Keratinocyte (primary cell): Measurements from ENCODE around the gene DCP1B. TPM values are rescaled to one million over a fixed set of nuclear protein-coding genes. Genes with fewer than 3 reads are reported as not detected.

ENCODE experiments used
- DNase-seq: peaks from one replicate; pipeline ENCODE4 v3.0.0-alpha.2; 2011; ENCODE audit warnings: low read depth, missing footprints, low spot score
- FAIRE-seq: peaks from 2 replicates; lab custom pipeline; 2011; peaks lifted over from hg19 to GRCh38; lab: Jason Lieb, UNC
- H2AFZ ChIP-seq: 2 replicates; pipeline ENCODE4 v1.6.0; 2012; ENCODE audit warnings: low read length, control low read depth, inconsistent platforms; ENCODE audit not compliant: control insufficient read depth
- H3K27ac ChIP-seq: 2 replicates; pipeline ENCODE4 v1.5.1; 2011; ENCODE audit warnings: low read length; ENCODE audit not compliant: control insufficient read depth, insufficient read depth
- H3K27me3 ChIP-seq: 3 replicates; pipeline ENCODE4 v1.6.0; 2011; ENCODE audit warnings: low read length; ENCODE audit not compliant: control insufficient read depth, insufficient read depth; ENCODE audit errors: extremely low read depth
- H3K36me3 ChIP-seq, 2 experiments: 2 replicates in 1 of 2; 3 replicates in 1 of 2; pipeline ENCODE4 v1.5.1; 2011; ENCODE audit warnings: low read length in 2 of 2, mild to moderate bottlenecking in 1 of 2; ENCODE audit not compliant: control insufficient read depth in 2 of 2, insufficient read depth in 2 of 2; ENCODE audit errors: extremely low read depth in 1 of 2
- H3K4me1 ChIP-seq: 3 replicates; pipeline ENCODE4 v1.5.1; 2011; ENCODE audit warnings: low read length; ENCODE audit not compliant: control insufficient read depth, insufficient read depth; ENCODE audit errors: extremely low read depth
- H3K4me2 ChIP-seq: 3 replicates; pipeline ENCODE4 v1.6.0; 2011; ENCODE audit warnings: low read depth, low read length; ENCODE audit not compliant: control insufficient read depth, insufficient read depth; ENCODE audit errors: extremely low read depth
- H3K4me3 ChIP-seq, 3 experiments: fragments of 200-600 bp in 1 of 3; sonication (generic) in 1 of 3; 2 replicates in 2 of 3; 3 replicates in 1 of 3; pipeline ENCODE4 v1.5.1; 2011 to 2016; ENCODE audit warnings: low read length in 3 of 3, mild to moderate bottlenecking in 3 of 3, control low read depth in 2 of 3, inconsistent platforms in 1 of 3, low read depth in 1 of 3, mixed read lengths in 1 of 3, mixed run types in 1 of 3, moderate library complexity in 1 of 3; ENCODE audit not compliant: control insufficient read depth in 2 of 3, insufficient read depth in 2 of 3; ENCODE audit errors: extremely low read depth in 1 of 3
- H3K79me2 ChIP-seq: 2 replicates; pipeline ENCODE4 v1.6.0; 2012; ENCODE audit warnings: low read length; ENCODE audit not compliant: control insufficient read depth, insufficient read depth
- H3K9ac ChIP-seq: 3 replicates; pipeline ENCODE4 v1.6.0; 2011; ENCODE audit warnings: low read length; ENCODE audit not compliant: control insufficient read depth, insufficient read depth; ENCODE audit errors: extremely low read depth
- H3K9me1 ChIP-seq: 3 replicates; pipeline ENCODE4 v1.6.0; 2011; ENCODE audit warnings: low read length; ENCODE audit not compliant: control insufficient read depth, insufficient read depth; ENCODE audit errors: extremely low read depth
- H3K9me3 ChIP-seq: 2 replicates; pipeline ENCODE4 v1.5.1; 2012; ENCODE audit warnings: low read depth, low read length; ENCODE audit not compliant: control insufficient read depth
- H4K20me1 ChIP-seq: 3 replicates; pipeline ENCODE4 v1.6.0; 2011; ENCODE audit warnings: low read length; ENCODE audit not compliant: control insufficient read depth, insufficient read depth; ENCODE audit errors: extremely low read depth
- CTCF ChIP-seq, 3 experiments: IDR thresholded peaks in 1 of 3; conservative IDR thresholded peaks in 1 of 3; optimal IDR thresholded peaks in 1 of 3; 2 replicates in 2 of 3; 3 replicates in 1 of 3; pipeline versions ENCODE3 to v1.5.1; 2011; ENCODE audit warnings: low read length in 3 of 3, mild to moderate bottlenecking in 3 of 3, moderate library complexity in 2 of 3, control low read depth in 1 of 3, inconsistent platforms in 1 of 3; ENCODE audit not compliant: insufficient read depth in 2 of 3; ENCODE audit errors: extremely low read depth in 1 of 3
- EZH2 ChIP-seq: IDR thresholded peaks from one replicate; pipeline ENCODE4 v1.6.1; 2012; ENCODE audit warnings: inconsistent platforms, mild to moderate bottlenecking, low read length, moderate library complexity
- dilution Hi-C: fragments of 300-500 bp; cut with MboI; formaldehyde crosslinking; loops from one replicate; pipeline ENCODE4 v1.7.0; 2020; ENCODE audit warnings: low sequenced_read_pairs; ENCODE audit not compliant: extremely low pct_ligation_motif_present
- polyA plus RNA-seq, 5 experiments: library from polyadenylated mRNA; depleted of rRNA in 3 of 5; stranded (reverse) in 3 of 5; stranded (forward) in 1 of 5; unstranded in 1 of 5; fragments of >200 nt; gene quantifications; 1 replicate in 1 of 5; 2 replicates in 3 of 5; 3 replicates in 1 of 5; pipeline versions ENCODE4 v1.2.1 to v1.2.3, GENCODE V29; 2011 to 2012; ENCODE audit warnings: missing spikeins in 2 of 5, low read depth in 1 of 5, low replicate concordance in 1 of 5

Gene DCP1B
- polyA plus RNA-seq, 1 donor (not counting 4 experiments of a cell fraction or from before 2014, with no cell fraction given): 9.7 TPM

GRCh38 chr12:2029851-2030250 lies 25.6 kb upstream of the DCP1B start:
- no peak for FAIRE-seq
- Histone ChIP-seq H3K36me3 (no peaks in the 10 kb centered on the region), H3K4me3 (no peak overlapping the region), H3K9me3 (no peaks in the 10 kb centered on the region), H3K9ac (no peak overlapping the region), H4K20me1 (no peaks in the 10 kb centered on the region), H3K27me3 (peaks cover 21% of the 10 kb centered on the region), H3K27ac (no peak overlapping the region), H3K9me1 (no peaks in the 10 kb centered on the region), H3K4me2 (no peak overlapping the region), H3K4me1 (peaks cover 4% of the 10 kb centered on the region), H3K79me2 (no peaks in the 10 kb centered on the region), H2AFZ (no peak overlapping the region)
- no peak for TF ChIP-seq CTCF (optimal IDR thresholded peaks at IDR 0.05 in 1 of 3, IDR thresholded peaks at IDR 0.05 in 1 of 3, conservative IDR thresholded peaks at IDR 0.05 in 1 of 3; ENCODE audit: extremely low read depth in 1 of 3, insufficient read depth in 2 of 3, low read length in 3 of 3)
- TF ChIP-seq EZH2: no peak
- dilution Hi-C loops: loop anchor here (25.0 kb wide), 1 partner anchor 257 kb away; no protein-coding TSS in a partner anchor
- no peak for DNase-seq

DNA sequence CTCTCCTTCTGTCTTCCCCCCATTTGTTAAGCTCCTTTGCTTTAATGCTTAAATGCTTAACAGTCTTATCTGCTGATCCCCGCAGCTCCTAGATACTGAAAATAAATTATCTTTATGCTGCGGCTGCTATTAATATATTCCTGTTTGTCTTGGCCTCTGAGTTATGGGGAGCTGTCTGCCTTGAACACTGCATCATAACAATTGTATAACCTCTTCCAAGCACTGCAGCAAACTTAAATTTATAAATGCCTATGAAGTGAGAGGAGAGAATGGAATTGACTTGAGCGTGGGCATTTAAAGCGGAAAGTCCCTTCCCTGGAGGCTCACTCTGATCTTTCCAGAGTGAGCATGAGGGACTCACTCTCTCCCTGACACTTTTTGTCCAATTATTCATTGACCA lies 23.1 kb upstream of the DCP1B start:
- TF ChIP-seq CTCF (optimal IDR thresholded peaks at IDR 0.05 in 1 of 3, IDR thresholded peaks at IDR 0.05 in 1 of 3, conservative IDR thresholded peaks at IDR 0.05 in 1 of 3; ENCODE audit: extremely low read depth in 1 of 3, insufficient read depth in 2 of 3, low read length in 3 of 3) (no peak), EZH2 (no peak)
- no peak overlapping the region for H3K9ac ChIP-seq
- H3K9me1 ChIP-seq: no peaks in the 10 kb centered on the region
- FAIRE-seq (no peak), DNase-seq (no peak)
- no peaks in the 10 kb centered on the region for H3K9me3 ChIP-seq
- H3K27me3 ChIP-seq: peaks cover 22% of the 10 kb centered on the region
- no peak overlapping the region for H3K4me3 ChIP-seq
- no peaks in the 10 kb centered on the region for H4K20me1 ChIP-seq
- dilution Hi-C loops: loop anchor here (25.0 kb wide), 1 partner anchor 260 kb away; no protein-coding TSS in a partner anchor
- H3K79me2 ChIP-seq: no peaks in the 10 kb centered on the region
- no peak overlapping the region for H3K27ac ChIP-seq
- H2AFZ ChIP-seq: no peak overlapping the region
- no peak overlapping the region for H3K4me2 ChIP-seq
- no peaks in the 10 kb centered on the region for H3K4me1 ChIP-seq
- no peaks in the 10 kb centered on the region for H3K36me3 ChIP-seq
